ENCODE results near the gene HOXD1. TPM values are rescaled to one million over a fixed set of nuclear protein-coding genes. Genes with fewer than 3 reads are reported as not detected.

Gene HOXD1
- total and polyA plus RNA-seq, 2 donors (not counting 3 experiments of a cell fraction or from before 2014, with no cell fraction given) = 6.6 to 10.4 TPM

- POLR2A ChIA-PET = no interaction called here
- Histone ChIP-seq H3K4me1 (ENCODE audit: control insufficient read depth, extremely low read depth, insufficient read depth, low read length) (no peaks in the 10 kb centered on the region), H3K36me3 (ENCODE audit: control insufficient read depth in 2 of 2, extremely low read depth in 1 of 2, insufficient read depth in 2 of 2, low read length in 2 of 2) (peaks cover 2 to 22% of the 10 kb centered on the region in 2 experiments), H3K27ac (ENCODE audit: insufficient read depth, low read depth, low read length) (no peak within 1 kb of the TSS), H3K4me2 (ENCODE audit: insufficient read depth, low read length) (no peak within 1 kb of the TSS), H3K9me1 (replicated peaks; ENCODE audit: control insufficient read depth, extremely low read depth, insufficient read depth, low read length) (no peaks in the 10 kb centered on the region), H3K4me3 (replicated peaks in 1 of 3; ENCODE audit: insufficient read depth in 1 of 3, low read depth in 1 of 3, low read length in 3 of 3) (no peak within 1 kb of the TSS), H3K9ac (replicated peaks; ENCODE audit: extremely low read depth, insufficient read depth, low read length) (no peak within 1 kb of the TSS), H3K9me3 (replicated peaks; ENCODE audit: control insufficient read depth, insufficient read depth, low read length) (no peaks in the 10 kb centered on the region), H2AFZ (ENCODE audit: low read depth, low read length) (no peak within 1 kb of the TSS), H4K20me1 (replicated peaks; ENCODE audit: control insufficient read depth, extremely low read depth, insufficient read depth, low read length) (no peaks in the 10 kb centered on the region), H3K79me2 (ENCODE audit: control insufficient read depth, insufficient read depth, low read length) (peaks cover 26% of the 10 kb centered on the region), H3K27me3 (ENCODE audit: control insufficient read depth in 2 of 2, insufficient read depth in 2 of 2, low read length in 2 of 2) (no peaks in the 10 kb centered on the region)
- TF ChIP-seq POLR2AphosphoS5 (IDR thresholded peaks at IDR 0.05; ENCODE audit: insufficient read depth, low read depth, low read length) (no peak), POLR2A (IDR thresholded peaks at IDR 0.05; ENCODE audit: low read depth, low read length) (no peak), FOS (IDR thresholded peaks at IDR 0.05; ENCODE audit: borderline replicate concordance, insufficient read depth, low read length) (no peak), CTCF (IDR thresholded peaks at IDR 0.05; ENCODE audit: extremely low read depth in 1 of 2, insufficient read depth in 1 of 2, low read depth in 1 of 2, low read length in 2 of 2) (no peak), MAX (IDR thresholded peaks at IDR 0.05; ENCODE audit: insufficient read depth, insufficient read length) (no peak), JUN (IDR thresholded peaks at IDR 0.05; ENCODE audit: borderline replicate concordance, insufficient read depth, insufficient read length, low read depth) (no peak), EZH2 (IDR thresholded peaks at IDR 0.05; ENCODE audit: borderline replicate concordance, low read depth, low read length, severe bottlenecking) (no peak), GATA2 (IDR thresholded peaks at IDR 0.05; ENCODE audit: insufficient read depth, insufficient read length, low read depth, low read length) (no peak), MYC (IDR thresholded peaks at IDR 0.05; ENCODE audit: low read depth, low read length) (no peak)
- DNase-seq (ENCODE audit: low read depth, low spot score) = no peak
- BruUV-seq (replicated peaks) = no TSS peak
- intact Hi-C loops (cut with micrococcal nuclease) = no loop called here
- CTCF ChIA-PET = interaction anchor here (0.9 to 3.0 kb wide), 6 partner anchors 13 to 487 kb away, joined by 3 to 11 read pairs (median 4); no protein-coding TSS in a partner anchor
- FAIRE-seq = no peak
- dilution Hi-C loops (cut with MboI; ENCODE audit: extremely low pct_ligation_motif_present, low sequenced_read_pairs) = no loop called here
Observed at GRCh38 chr2:176151442-176152287, 36.8 kb upstream of the HOXD1 start, which contains the start of gene HOXD4. TSS of gene HOXD4 (plus strand) at chr2:176151550. CDS start at chr2:176151634, 84 bp downstream.

Data from endothelial cell of umbilical vein (primary cell).